HEK293 (cell line): ENCODE measurements around the gene EXOSC6.

ENCODE experiments used
- CTCF ChIA-PET: fragments of 350-600 bp; formaldehyde crosslinking; extraction: SDS; loops from one replicate; lab custom pipeline; 2021; ENCODE audit warnings: antibody characterized with exemption; lab: Yijun Ruan, JAX
- POLR2A ChIA-PET: fragments of 300-600 bp; formaldehyde crosslinking; extraction: SDS; loops from one replicate; lab custom pipeline; 2020; ENCODE audit warnings: antibody characterized with exemption, inconsistent platforms; lab: Yijun Ruan, JAX
- H3K27ac ChIP-seq: fragments of 200-500 bp; sonication (Bioruptor generic); 2 replicates; pipeline ENCODE4 v1.5.1; 2014; ENCODE audit warnings: low read depth, low read length, control low read depth, inconsistent platforms; ENCODE audit errors: extremely low read depth
- H3K36me3 ChIP-seq, 2 experiments: fragments of 200-500 bp in 1 of 2; sonication (Bioruptor generic) in 1 of 2; 1 replicate in 1 of 2; 2 replicates in 1 of 2; pipeline ENCODE4 v1.5.1; 2014 to 2017; ENCODE audit warnings: inconsistent platforms in 2 of 2, low read length in 2 of 2; ENCODE audit not compliant: control insufficient read depth in 2 of 2, insufficient read depth in 1 of 2
- H3K4me1 ChIP-seq: fragments of 200-500 bp; sonication (Bioruptor generic); 2 replicates; pipeline ENCODE4 v1.5.1; 2014; ENCODE audit warnings: mild to moderate bottlenecking, low read length, inconsistent platforms; ENCODE audit not compliant: control insufficient read depth, insufficient read depth
- H3K4me3 ChIP-seq: 2 replicates; pipeline ENCODE4 v1.5.1; 2011; ENCODE audit warnings: low read depth, mild to moderate bottlenecking, control low read depth, low read length, moderate library complexity
- H3K9me3 ChIP-seq: fragments of 200-500 bp; sonication (Bioruptor generic); 2 replicates; pipeline ENCODE4 v1.5.1; 2014; ENCODE audit warnings: low read depth, low read length, inconsistent platforms; ENCODE audit not compliant: control insufficient read depth, insufficient read depth
- BCL11A ChIP-seq: fragments of 450-650 bp; formaldehyde crosslinking; IDR thresholded peaks from 2 replicates; pipeline ENCODE4 v1.5.1; 2016; ENCODE audit warnings: low read depth, missing biosample characterization, missing genetic modification characterization
- FEZF1 ChIP-seq: fragments of 450-650 bp; formaldehyde crosslinking; IDR thresholded peaks from 2 replicates; pipeline ENCODE4 v1.5.1; 2016; ENCODE audit warnings: missing biosample characterization, missing genetic modification characterization
- GLI4 ChIP-seq: fragments of 450-650 bp; formaldehyde crosslinking; IDR thresholded peaks from 2 replicates; pipeline ENCODE4 v1.5.1; 2016; ENCODE audit warnings: missing biosample characterization, missing genetic modification characterization
- IKZF3 ChIP-seq: fragments of 450-650 bp; IDR thresholded peaks from 2 replicates; pipeline ENCODE4 v1.5.0; 2018; ENCODE audit warnings: missing biosample characterization, mild to moderate bottlenecking, missing genetic modification characterization, moderate library complexity
- KLF1 ChIP-seq: fragments of 450-650 bp; formaldehyde crosslinking; IDR thresholded peaks from 2 replicates; pipeline ENCODE4 v1.5.1; 2016; ENCODE audit warnings: missing biosample characterization, missing genetic modification characterization
- MZF1 ChIP-seq: fragments of 450-650 bp; formaldehyde crosslinking; IDR thresholded peaks from 2 replicates; pipeline ENCODE4 v1.5.1; 2017; ENCODE audit warnings: missing biosample characterization, missing genetic modification characterization, borderline replicate concordance
- OVOL3 ChIP-seq: fragments of 450-650 bp; formaldehyde crosslinking; IDR thresholded peaks from 2 replicates; pipeline ENCODE4 v1.5.1; 2016; ENCODE audit warnings: missing biosample characterization, missing genetic modification characterization
- REPIN1 ChIP-seq: fragments of 450-650 bp; formaldehyde crosslinking; IDR thresholded peaks from 2 replicates; pipeline ENCODE4 v1.5.1; 2017; ENCODE audit warnings: missing biosample characterization, missing genetic modification characterization, low read depth
- SCRT2 ChIP-seq: fragments of 450-650 bp; formaldehyde crosslinking; IDR thresholded peaks from 2 replicates; pipeline ENCODE4 v1.5.1; 2016; ENCODE audit warnings: missing biosample characterization, missing genetic modification characterization
- SP2 ChIP-seq: fragments of 450-650 bp; formaldehyde crosslinking; IDR thresholded peaks from 2 replicates; pipeline ENCODE4 v1.5.1; 2016; ENCODE audit warnings: missing biosample characterization, missing genetic modification characterization
- ZBTB20 ChIP-seq: fragments of 450-650 bp; formaldehyde crosslinking; IDR thresholded peaks from 2 replicates; pipeline ENCODE4 v1.5.1; 2016; ENCODE audit warnings: missing biosample characterization, missing genetic modification characterization
- ZBTB48 ChIP-seq: fragments of 450-650 bp; formaldehyde crosslinking; IDR thresholded peaks from 2 replicates; pipeline ENCODE4 v1.5.1; 2016; ENCODE audit warnings: missing biosample characterization, missing genetic modification characterization
- ZFP69B ChIP-seq: fragments of 450-650 bp; formaldehyde crosslinking; IDR thresholded peaks from 2 replicates; pipeline ENCODE4 v1.5.1; 2016; ENCODE audit warnings: missing biosample characterization, missing genetic modification characterization
- ZIC2 ChIP-seq: fragments of 450-650 bp; formaldehyde crosslinking; IDR thresholded peaks from 2 replicates; pipeline ENCODE4 v1.5.1; 2016; ENCODE audit warnings: missing biosample characterization, missing genetic modification characterization
- ZNF23 ChIP-seq: fragments of 450-650 bp; formaldehyde crosslinking; IDR thresholded peaks from 2 replicates; pipeline ENCODE4 v1.5.1; 2016; ENCODE audit warnings: missing biosample characterization, missing genetic modification characterization, borderline replicate concordance
- ZNF391 ChIP-seq: fragments of 450-650 bp; formaldehyde crosslinking; IDR thresholded peaks from 2 replicates; pipeline ENCODE4 v1.5.1; 2016; ENCODE audit warnings: low read depth, missing biosample characterization, missing genetic modification characterization, borderline replicate concordance
- ZNF473 ChIP-seq: fragments of 450-650 bp; formaldehyde crosslinking; IDR thresholded peaks from 2 replicates; pipeline ENCODE4 v1.5.1; 2017; ENCODE audit warnings: missing biosample characterization, missing genetic modification characterization
- ZNF501 ChIP-seq: fragments of 450-650 bp; formaldehyde crosslinking; IDR thresholded peaks from 2 replicates; pipeline ENCODE4 v1.5.1; 2016; ENCODE audit warnings: missing biosample characterization, missing genetic modification characterization
- ZNF544 ChIP-seq: fragments of 450-650 bp; formaldehyde crosslinking; IDR thresholded peaks from 2 replicates; pipeline ENCODE4 v1.5.0; 2017; ENCODE audit warnings: missing biosample characterization, missing genetic modification characterization
- ZNF549 ChIP-seq: fragments of 450-650 bp; IDR thresholded peaks from 2 replicates; pipeline ENCODE4 v1.5.1; 2018; ENCODE audit warnings: missing biosample characterization, missing genetic modification characterization, mild to moderate bottlenecking, inconsistent platforms, moderate library complexity
- ZNF600 ChIP-seq: fragments of 450-650 bp; formaldehyde crosslinking; IDR thresholded peaks from 2 replicates; pipeline ENCODE4 v1.5.1; 2016; ENCODE audit warnings: missing biosample characterization, missing genetic modification characterization
- ZNF629 ChIP-seq: fragments of 450-650 bp; formaldehyde crosslinking; IDR thresholded peaks from 2 replicates; pipeline ENCODE4 v1.5.1; 2017; ENCODE audit warnings: missing biosample characterization, missing genetic modification characterization
- ZNF654 ChIP-seq: fragments of 450-650 bp; formaldehyde crosslinking; IDR thresholded peaks from 2 replicates; pipeline ENCODE4 v1.5.1; 2016; ENCODE audit warnings: low read depth, missing biosample characterization, missing genetic modification characterization
- ZNF660 ChIP-seq: fragments of 450-650 bp; IDR thresholded peaks from 2 replicates; pipeline ENCODE4 v1.5.1; 2018; ENCODE audit warnings: missing biosample characterization, mild to moderate bottlenecking, missing genetic modification characterization
- ZNF670 ChIP-seq: fragments of 450-650 bp; formaldehyde crosslinking; IDR thresholded peaks from 2 replicates; pipeline ENCODE4 v1.5.1; 2016; ENCODE audit warnings: missing biosample characterization, missing genetic modification characterization, low read depth
- ZNF792 ChIP-seq: fragments of 450-650 bp; formaldehyde crosslinking; IDR thresholded peaks from 2 replicates; pipeline ENCODE4 v1.5.1; 2016; ENCODE audit warnings: missing biosample characterization, missing genetic modification characterization
- ZNF837 ChIP-seq: fragments of 450-650 bp; formaldehyde crosslinking; IDR thresholded peaks from 2 replicates; pipeline ENCODE4 v1.5.1; 2016; ENCODE audit warnings: missing biosample characterization, missing genetic modification characterization
- ZNF843 ChIP-seq: fragments of 450-650 bp; formaldehyde crosslinking; IDR thresholded peaks from 2 replicates; pipeline ENCODE4 v1.5.1; 2016; ENCODE audit warnings: missing biosample characterization, missing genetic modification characterization
- ZSCAN30 ChIP-seq: fragments of 450-650 bp; IDR thresholded peaks from 2 replicates; pipeline ENCODE4 v1.5.1; 2018; ENCODE audit warnings: missing biosample characterization, mild to moderate bottlenecking, missing genetic modification characterization, moderate library complexity
- TF ChIP-seq, protein P1 (sequence below): fragments of 450-650 bp; formaldehyde crosslinking; conservative IDR thresholded peaks from 2 replicates; pipeline ENCODE4 v1.5.1; 2016; ENCODE audit warnings: low read depth, missing biosample characterization, missing genetic modification characterization
- TF ChIP-seq, protein P2 (sequence below): fragments of 450-650 bp; formaldehyde crosslinking; IDR thresholded peaks from 2 replicates; pipeline ENCODE4 v1.5.1; 2016; ENCODE audit warnings: missing biosample characterization, missing genetic modification characterization
- TF ChIP-seq, protein P3 (sequence below): fragments of 450-650 bp; formaldehyde crosslinking; IDR thresholded peaks from 2 replicates; pipeline ENCODE4 v1.5.1; 2016; ENCODE audit warnings: missing biosample characterization, missing genetic modification characterization

EXOSC6 gene

DNA sequence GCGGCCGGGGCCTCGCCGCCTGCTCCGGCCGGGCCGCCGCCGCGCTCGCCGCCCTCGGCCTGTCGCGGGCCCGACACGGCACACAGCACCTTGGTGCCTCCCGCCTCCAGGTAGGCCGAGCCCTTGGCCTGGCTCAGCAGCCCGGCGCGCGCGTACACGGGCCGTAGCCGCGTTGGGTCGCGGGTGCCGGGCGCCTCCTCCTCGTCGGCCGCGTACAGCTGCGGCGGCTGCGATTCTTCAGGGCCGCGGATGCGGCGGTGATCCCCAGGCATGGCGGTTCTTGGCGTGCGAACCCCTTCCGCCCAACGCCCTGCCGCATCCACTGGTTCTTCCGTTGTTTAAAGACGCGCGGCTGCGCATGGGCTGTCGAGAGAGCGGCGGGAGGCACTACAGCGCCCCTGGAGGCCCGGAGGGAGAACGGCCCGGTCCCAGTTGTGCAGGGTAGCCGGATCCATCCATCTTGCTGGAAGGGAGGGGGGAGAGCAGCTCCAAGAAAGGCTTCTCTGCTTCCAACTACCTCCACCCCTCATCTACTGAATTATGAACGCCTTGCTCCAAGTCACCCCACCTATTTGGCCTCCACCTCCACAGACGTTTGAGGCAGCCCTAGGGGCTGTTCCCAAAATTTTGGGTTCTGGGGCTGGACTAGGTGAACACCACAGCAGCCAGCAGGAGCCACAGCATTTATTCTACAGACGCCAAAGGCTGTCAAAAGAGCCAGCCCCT is at the start of gene EXOSC6:
Gene EXOSC6, minus strand, starts transcription at position 312 of the 726 bp plus-strand sequence. Its CDS starts 40 bp downstream, at position 272.
- Histone ChIP-seq H3K9me3 (no peaks in the 10 kb centered on the region), H3K4me3 (peak within 1 kb of the TSS; percentile 58), H3K36me3 (peaks cover 18 to 59% of the 10 kb centered on the region in 2 experiments; a peak in 2 of 3 replicates), H3K4me1 (no peaks in the 10 kb centered on the region), H3K27ac (peak within 1 kb of the TSS; percentile 95)
- POLR2A ChIA-PET = interaction anchor here (0.8 to 2.3 kb wide), 9 partner anchors 11 to 274 kb away, joined by 3 to 17 read pairs (median 4); partner anchors contain the start of gene AARS1
- CTCF ChIA-PET = interaction anchor here (0.6 to 3.4 kb wide), 16 partner anchors 10 to 1377 kb away, joined by 3 to 24 read pairs (median 4); no protein-coding TSS in a partner anchor
- peak; percentile 94 for TF ChIP-seq REPIN1 (tag by site-specific recombination)
- 0 out of 2 replicates have a peak, but pooled peaks have one; percentile 41 for TF ChIP-seq GLI4 (tag by site-specific recombination)
- TF ChIP-seq, protein P1, sequence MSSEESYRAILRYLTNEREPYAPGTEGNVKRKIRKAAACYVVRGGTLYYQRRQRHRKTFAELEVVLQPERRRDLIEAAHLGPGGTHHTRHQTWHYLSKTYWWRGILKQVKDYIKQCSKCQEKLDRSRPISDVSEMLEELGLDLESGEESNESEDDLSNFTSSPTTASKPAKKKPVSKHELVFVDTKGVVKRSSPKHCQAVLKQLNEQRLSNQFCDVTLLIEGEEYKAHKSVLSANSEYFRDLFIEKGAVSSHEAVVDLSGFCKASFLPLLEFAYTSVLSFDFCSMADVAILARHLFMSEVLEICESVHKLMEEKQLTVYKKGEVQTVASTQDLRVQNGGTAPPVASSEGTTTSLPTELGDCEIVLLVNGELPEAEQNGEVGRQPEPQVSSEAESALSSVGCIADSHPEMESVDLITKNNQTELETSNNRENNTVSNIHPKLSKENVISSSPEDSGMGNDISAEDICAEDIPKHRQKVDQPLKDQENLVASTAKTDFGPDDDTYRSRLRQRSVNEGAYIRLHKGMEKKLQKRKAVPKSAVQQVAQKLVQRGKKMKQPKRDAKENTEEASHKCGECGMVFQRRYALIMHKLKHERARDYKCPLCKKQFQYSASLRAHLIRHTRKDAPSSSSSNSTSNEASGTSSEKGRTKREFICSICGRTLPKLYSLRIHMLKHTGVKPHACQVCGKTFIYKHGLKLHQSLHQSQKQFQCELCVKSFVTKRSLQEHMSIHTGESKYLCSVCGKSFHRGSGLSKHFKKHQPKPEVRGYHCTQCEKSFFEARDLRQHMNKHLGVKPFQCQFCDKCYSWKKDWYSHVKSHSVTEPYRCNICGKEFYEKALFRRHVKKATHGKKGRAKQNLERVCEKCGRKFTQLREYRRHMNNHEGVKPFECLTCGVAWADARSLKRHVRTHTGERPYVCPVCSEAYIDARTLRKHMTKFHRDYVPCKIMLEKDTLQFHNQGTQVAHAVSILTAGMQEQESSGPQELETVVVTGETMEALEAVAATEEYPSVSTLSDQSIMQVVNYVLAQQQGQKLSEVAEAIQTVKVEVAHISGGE (tag by site-specific recombination) = peak; percentile 94
- no peak for TF ChIP-seq FEZF1 (tag by site-specific recombination)
- TF ChIP-seq ZNF23 (tag by site-specific recombination) = 0 out of 2 replicates have a peak, but pooled peaks have one; percentile 57
- no peak for TF ChIP-seq ZNF654 (tag by site-specific recombination)
- TF ChIP-seq ZNF629 (tag by site-specific recombination) = peak; percentile 48
- no peak for TF ChIP-seq BCL11A
- peak; percentile 69 for TF ChIP-seq ZNF843 (tag by site-specific recombination)
- no peak for TF ChIP-seq ZNF473 (tag by site-specific recombination)
- TF ChIP-seq ZBTB20 (tag by site-specific recombination) = peak; percentile 77
- TF ChIP-seq, protein P2, sequence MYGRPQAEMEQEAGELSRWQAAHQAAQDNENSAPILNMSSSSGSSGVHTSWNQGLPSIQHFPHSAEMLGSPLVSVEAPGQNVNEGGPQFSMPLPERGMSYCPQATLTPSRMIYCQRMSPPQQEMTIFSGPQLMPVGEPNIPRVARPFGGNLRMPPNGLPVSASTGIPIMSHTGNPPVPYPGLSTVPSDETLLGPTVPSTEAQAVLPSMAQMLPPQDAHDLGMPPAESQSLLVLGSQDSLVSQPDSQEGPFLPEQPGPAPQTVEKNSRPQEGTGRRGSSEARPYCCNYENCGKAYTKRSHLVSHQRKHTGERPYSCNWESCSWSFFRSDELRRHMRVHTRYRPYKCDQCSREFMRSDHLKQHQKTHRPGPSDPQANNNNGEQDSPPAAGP (tag by site-specific recombination) = 0 out of 2 replicates have a peak, but pooled peaks have one; percentile 40
- TF ChIP-seq OVOL3 = 0 out of 2 replicates have a peak, but pooled peaks have one; percentile 69
- TF ChIP-seq ZFP69B (tag by site-specific recombination) = 0 out of 2 replicates have a peak, but pooled peaks have one; percentile 52
- TF ChIP-seq ZNF544 (tag by site-specific recombination) = no peak
- TF ChIP-seq ZSCAN30 = peak; percentile 80
- TF ChIP-seq IKZF3 = peak; percentile 32
- 0 out of 2 replicates have a peak, but pooled peaks have one; percentile 36 for TF ChIP-seq ZBTB48 (tag by site-specific recombination)
- TF ChIP-seq, protein P3, sequence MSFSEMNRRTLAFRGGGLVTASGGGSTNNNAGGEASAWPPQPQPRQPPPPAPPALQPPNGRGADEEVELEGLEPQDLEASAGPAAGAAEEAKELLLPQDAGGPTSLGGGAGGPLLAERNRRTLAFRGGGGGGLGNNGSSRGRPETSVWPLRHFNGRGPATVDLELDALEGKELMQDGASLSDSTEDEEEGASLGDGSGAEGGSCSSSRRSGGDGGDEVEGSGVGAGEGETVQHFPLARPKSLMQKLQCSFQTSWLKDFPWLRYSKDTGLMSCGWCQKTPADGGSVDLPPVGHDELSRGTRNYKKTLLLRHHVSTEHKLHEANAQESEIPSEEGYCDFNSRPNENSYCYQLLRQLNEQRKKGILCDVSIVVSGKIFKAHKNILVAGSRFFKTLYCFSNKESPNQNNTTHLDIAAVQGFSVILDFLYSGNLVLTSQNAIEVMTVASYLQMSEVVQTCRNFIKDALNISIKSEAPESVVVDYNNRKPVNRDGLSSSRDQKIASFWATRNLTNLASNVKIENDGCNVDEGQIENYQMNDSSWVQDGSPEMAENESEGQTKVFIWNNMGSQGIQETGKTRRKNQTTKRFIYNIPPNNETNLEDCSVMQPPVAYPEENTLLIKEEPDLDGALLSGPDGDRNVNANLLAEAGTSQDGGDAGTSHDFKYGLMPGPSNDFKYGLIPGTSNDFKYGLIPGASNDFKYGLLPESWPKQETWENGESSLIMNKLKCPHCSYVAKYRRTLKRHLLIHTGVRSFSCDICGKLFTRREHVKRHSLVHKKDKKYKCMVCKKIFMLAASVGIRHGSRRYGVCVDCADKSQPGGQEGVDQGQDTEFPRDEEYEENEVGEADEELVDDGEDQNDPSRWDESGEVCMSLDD (tag by site-specific recombination) = 0 out of 2 replicates have a peak, but pooled peaks have one; percentile 64
- peak; percentile 51; the same call in 1 of the 2 replicates for TF ChIP-seq ZNF600 (tag by site-specific recombination)
- no peak for TF ChIP-seq ZIC2 (tag by site-specific recombination)
- peak; percentile 95 for TF ChIP-seq ZNF660 (tag by site-specific recombination)
- peak; percentile 64; the same call in 1 of the 2 replicates for TF ChIP-seq ZNF549
- TF ChIP-seq SCRT2 (tag by site-specific recombination) = 0 out of 2 replicates have a peak, but pooled peaks have one; percentile 22
- peak; percentile 68 for TF ChIP-seq SP2 (tag by site-specific recombination)
- TF ChIP-seq ZNF837 = peak; percentile 98
- TF ChIP-seq MZF1 (tag by site-specific recombination) = peak; percentile 84
- TF ChIP-seq ZNF670 = no peak
- TF ChIP-seq KLF1 (tag by site-specific recombination) = peak; percentile 77; the same call in 1 of the 2 replicates
- TF ChIP-seq ZNF391 (tag by site-specific recombination) = no peak
- TF ChIP-seq ZNF792 (tag by site-specific recombination) = peak; percentile 61; the same call in 1 of the 2 replicates
- peak; percentile 83 for TF ChIP-seq ZNF501 (tag by site-specific recombination)
